GM19240 (cell line): ENCODE data around the gene ARMC9.
"Not testable (repeated sequence)": the region's sequence is repeated elsewhere in the genome, so short reads cannot be mapped to it uniquely, and the experiment has no call there.

Experiments used
- DNase-seq: peaks from one replicate; pipeline ENCODE4 v3.0.0; 2011; ENCODE audit warnings: low spot score; ENCODE audit not compliant: insufficient read length

The ARMC9 gene

DNA sequence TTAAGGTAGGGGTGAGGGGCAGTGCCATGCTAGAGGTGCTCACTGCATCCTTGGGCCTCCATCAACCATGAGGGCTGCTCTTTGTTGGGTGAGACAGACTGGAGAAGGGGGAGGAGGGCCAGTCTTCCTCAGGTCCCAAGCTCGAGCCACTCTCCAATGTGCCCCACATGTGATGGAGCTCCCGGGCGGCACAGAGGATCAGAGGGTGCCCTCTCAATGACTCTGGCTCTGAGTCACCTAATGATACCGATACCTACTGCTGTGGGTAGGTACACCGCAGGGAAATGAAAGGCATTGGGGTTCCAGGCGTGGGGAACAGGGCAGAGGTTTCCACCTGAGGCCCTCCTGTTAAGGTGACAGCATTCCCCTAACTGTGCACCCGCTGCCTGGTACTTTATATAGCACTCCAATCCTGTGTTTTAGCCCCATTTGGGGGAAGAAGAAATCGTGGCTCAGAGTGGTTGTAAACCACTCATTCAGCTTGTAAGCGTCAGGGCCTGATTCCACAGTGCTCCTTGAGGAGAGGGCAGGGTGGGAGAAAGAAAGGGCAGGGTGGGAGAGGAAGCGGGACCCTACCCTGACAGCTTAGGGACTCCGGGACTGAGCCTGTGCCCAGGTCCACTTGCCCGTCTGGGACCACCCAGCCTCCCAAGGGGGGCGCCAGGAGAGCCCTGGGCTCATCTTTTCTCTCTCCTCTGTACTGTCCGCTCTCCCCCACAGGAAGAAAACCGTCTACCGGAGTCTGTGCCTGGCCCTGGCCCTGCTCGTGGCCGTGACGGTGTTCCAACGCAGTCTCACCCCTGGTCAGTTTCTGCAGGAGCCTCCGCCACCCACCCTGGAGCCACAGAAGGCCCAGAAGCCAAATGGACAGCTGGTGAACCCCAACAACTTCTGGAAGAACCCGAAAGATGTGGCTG, 198.8 kb downstream of the ARMC9 start:
- no peak for DNase-seq

- no peak for DNase-seq
Observed at GRCh38 chr2:231397928-231398294, 199.5 kb downstream of the ARMC9 start.

- no peak for DNase-seq
Observed at GRCh38 chr2:231398585-231398984, 200.2 kb downstream of the ARMC9 start.

DNA sequence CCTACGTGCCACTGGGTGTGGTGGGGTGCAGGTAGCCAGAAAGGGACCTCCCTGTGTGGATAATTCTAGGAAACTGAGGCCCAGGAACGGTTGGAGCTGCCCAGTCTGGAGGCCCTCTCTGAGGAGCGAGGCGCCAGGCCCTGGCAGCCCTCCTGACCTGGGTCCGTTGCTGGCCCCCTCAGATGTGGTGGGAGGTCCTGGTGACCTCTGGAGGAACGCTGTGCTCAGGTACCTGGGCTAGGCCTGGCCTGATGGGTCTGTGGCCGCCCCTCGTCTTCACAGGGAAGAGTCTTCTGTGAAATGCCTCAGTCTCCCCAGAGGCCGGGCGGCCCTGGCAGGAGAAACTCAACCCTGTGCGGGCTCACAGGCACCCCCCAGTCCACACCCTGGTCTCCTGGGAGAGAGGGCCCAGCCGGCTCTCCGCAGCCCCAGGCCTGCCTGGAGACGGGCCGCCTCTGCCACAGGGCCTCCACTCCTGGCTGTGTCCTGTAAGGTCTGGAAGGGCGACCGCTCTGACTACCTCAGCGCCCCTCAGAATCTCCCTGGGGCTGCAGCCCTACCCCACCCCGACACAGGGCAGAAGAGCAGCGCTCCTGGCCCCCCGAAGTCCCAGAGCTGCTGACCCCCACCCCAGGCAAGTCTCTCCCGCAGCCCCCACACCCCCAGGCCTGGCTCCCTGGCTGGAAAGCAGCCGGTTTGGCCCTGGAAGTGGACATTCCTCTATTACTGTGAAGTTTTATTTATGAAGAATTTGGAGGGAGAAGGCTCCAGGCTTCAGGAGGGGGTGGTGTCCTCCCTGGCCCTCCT, 200.8 kb downstream of the ARMC9 start:
- DNase-seq: no peak

- DNase-seq: no peak
Observed at GRCh38 chr2:231399853-231400680, 201.6 kb downstream of the ARMC9 start.

DNA sequence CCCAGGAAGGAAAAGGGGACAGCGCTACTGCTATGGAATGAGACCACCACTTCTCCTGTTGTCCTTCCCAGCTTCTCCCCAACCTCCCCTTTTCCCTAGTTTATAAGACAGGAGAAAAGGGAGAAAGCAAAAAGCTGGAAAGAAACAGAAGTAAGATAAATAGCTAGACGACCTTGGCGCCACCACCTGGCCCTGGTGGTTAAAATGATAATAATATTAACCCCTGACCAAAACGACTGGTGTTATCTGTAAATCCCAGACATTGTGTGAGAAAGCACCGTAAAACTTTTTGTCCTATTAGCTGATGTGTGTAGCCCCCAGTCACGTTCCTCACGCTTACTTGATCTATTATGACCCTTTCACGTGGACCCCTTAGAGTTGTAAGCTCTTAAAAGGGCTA, 202.2 kb downstream of the ARMC9 start:
- not testable (repeated sequence) for DNase-seq

DNA sequence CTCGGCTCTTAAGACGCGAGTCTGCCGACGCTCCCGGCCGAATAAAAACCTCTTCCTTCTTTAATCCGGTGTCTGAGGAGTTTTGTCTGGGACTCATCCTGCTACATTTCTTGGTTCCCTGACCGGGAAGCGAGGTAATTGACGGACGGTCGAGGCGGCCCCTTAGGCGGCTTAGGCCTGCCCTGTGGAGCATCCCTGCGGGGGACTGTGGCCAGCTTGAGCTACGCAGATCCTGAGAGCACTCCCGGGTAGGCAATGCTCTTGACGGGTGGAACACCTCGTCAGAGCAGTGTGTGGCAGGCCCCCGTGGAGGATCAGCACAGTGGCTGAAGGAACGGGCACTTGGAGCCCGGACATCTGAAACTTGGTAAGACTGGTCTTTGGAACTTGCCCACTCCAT, 202.7 kb downstream of the ARMC9 start:
- not testable (repeated sequence) for DNase-seq

- DNase-seq: not testable (repeated sequence)
Observed at GRCh38 chr2:231403421-231404182, 205.2 kb downstream of the ARMC9 start.

- not testable (repeated sequence) for DNase-seq
Observed at GRCh38 chr2:231404183-231404578, 205.8 kb downstream of the ARMC9 start.

DNA sequence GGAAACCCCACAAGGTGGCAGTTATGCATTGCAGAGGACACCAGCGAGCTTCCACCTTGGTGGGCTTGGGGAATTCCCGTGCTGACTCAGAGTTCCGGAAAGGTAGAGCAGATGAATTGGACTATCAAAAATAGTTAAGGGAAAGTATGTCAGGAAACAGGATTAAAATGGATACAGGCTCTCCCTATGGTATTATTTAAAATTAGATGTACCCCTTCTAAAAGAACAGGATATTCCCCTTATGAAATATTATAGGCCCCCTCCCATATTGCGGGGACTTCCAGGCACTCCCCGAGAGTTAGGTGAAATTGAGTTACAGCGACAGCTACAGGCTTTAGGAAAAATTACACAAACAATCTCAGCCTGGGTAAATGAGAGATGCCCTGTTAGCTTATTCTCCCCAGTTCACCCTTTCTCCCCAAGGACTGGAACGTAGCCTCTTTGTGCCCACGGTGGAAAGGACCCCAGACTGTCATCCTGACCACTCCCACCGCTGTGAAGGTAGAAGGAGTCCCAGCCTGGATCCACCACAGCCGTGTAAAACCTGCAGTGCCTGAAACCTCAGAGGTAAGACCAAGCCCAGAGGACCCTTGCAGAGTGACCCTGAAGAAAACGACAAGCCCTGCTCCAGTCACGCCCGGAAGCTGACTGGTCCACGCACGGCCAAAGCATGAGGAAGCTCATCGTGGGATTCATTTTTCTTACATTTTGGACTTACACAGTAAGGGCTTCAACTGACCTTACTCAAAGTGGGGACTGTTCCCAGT, 207.4 kb downstream of the ARMC9 start:
- DNase-seq: not testable (repeated sequence)

- not testable (repeated sequence) for DNase-seq
Observed at GRCh38 chr2:231407686-231408085, 209.3 kb downstream of the ARMC9 start.

- DNase-seq: not testable (repeated sequence)
Observed at GRCh38 chr2:231408304-231408703, 209.9 kb downstream of the ARMC9 start.

- no peak for DNase-seq
Observed at GRCh38 chr2:231409776-231410175, 211.3 kb downstream of the ARMC9 start.

- DNase-seq: no peak
Observed at GRCh38 chr2:231410293-231411004, 212.0 kb downstream of the ARMC9 start.

DNA sequence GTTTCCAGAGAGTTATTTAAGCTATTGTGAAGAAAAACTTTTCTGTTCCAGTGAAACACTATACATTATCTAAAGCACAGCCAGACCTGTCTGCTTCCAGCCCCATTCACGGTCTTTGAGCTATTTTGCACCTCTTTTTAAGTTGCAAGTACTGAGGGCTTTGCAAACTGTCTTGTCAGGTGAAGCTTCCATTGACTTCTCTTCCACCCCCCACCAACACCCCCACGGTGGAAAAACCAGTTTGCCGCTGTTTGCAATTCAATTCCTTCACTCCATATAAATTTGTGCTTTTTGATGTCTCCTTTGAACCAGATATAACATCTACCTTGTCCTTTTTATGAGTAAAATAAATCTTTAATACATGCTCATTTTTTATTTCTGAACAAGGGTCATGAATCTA, 212.8 kb downstream of the ARMC9 start:
- no peak for DNase-seq

DNA sequence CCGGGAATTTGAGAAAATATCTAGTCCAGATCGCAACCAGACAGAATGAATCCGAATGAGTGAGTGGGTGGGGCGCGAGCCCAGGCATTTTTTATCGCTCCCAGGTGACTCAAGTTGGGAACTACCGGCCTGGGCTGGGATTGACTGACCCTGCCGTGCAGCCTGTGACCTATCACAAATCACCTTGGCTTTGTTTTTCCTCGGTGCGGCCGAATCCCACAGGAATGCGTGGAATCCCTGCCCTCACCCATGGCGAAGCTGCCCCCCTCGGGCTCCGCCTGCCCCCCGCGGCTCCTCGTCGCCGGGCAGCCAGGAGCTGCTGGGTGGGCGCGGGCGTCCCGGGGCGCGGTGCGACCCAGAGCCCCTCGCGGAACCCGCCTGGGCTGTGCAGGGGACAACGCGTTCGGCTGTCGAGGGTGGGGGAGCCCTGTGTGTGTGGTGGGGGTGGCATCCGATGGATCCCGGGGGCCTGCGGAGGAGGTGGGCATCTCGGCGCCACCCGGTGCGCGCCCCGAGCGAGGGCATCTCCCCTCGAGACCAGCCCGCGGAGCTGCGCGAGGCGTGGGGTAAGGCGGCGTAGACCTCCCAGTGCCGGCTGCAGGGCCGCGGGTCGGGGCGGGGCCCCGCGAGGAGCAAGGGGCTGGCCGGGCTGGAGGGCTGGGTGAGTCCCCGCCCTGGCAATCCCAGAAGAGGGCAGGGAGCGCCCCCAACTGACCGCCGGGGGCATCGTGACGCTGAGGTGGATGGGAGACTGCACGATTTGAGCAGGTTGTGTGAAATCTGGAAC, 213.6 kb downstream of the ARMC9 start:
- DNase-seq: no peak

DNA sequence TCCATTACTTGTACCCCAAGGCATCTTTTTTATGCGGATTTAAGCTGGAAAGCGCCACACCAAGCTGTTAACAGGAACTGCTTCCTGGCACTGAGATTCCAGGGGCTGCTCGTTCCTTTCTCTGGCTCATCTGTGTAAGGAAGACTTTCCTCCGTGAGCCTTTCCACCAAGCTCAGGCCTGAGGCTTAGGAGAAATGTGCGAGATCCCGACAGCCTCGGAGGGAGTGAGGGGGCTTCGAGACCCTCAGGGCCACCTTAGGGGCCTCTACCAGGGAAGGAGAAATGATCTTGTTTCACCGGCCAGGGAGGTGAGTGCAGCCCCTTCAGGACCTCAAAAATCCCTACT, 214.2 kb downstream of the ARMC9 start:
- DNase-seq: no peak

GRCh38 chr2:231413456-231413855, 215.0 kb downstream of the ARMC9 start:
- no peak for DNase-seq
